GM21576 (cell line): Measurements from ENCODE around the gene DIAPH3.

Experiments used
- ATAC-seq: cut with Tn5 transposase; IDR thresholded peaks from one replicate; pipeline ENCODE4 v1.9.1; 2021; ENCODE audit warnings: mild to moderate bottlenecking, moderate library complexity; ENCODE audit not compliant: unreplicated experiment

The DIAPH3 gene

DNA sequence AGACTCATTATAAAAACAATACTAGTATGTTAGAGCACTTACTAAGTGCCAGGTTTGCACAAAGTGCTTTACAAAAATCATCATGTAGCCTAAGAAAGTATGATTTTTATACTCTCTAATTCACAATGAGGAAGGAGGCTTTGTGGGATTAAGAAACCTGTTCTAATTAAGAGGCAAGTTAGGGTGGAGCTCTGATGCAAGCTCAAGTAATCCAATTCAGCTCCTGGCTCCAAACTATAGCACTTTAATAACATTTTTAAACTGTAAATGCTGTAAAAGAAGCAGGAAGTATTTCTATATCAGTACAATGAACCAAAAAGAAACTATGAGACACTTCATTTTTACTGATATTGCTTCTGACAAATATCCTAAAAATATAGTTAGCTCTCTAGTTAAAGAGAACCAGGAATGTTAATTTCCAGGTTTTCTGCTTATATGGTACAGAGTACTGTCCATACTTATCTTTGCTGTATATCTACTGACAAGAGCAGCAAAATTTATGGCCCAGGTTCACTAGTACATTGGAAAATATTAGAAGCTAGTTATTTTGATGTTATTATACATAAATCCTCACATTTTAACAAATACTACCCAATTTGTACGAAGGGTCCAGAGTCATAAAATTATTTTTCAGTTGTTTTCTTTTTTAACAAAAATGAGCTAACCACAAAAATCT is 482.0 kb downstream of the DIAPH3 start:
- ATAC-seq: no peak

DNA sequence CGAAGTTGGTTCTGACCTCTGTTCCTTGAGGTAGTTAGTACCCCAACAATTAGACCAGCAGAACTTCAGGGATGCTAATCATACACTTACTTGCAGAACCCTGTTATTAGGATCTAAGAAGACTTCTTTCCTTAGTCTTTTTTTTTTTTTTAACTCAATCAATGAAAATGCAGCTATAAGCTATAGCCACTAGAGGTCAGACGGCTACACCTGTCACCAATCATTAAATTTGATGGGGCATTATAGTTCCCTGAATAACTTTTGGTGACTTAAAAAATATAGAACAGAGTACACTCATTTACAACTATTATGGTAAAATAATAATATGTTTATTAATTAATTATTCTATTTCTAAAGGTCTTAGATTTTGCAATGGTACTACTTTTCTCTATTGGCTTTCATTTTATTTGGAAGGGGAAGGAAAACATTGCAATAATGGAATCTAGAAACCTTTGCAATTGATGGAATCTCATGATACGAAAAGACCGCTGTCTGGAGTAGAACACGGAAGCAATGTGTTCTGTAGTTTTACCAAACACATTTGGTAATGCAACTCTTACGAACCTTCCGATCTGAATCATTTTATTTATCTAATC is 483.2 kb downstream of the DIAPH3 start:
- ATAC-seq: peak; percentile 58

DNA sequence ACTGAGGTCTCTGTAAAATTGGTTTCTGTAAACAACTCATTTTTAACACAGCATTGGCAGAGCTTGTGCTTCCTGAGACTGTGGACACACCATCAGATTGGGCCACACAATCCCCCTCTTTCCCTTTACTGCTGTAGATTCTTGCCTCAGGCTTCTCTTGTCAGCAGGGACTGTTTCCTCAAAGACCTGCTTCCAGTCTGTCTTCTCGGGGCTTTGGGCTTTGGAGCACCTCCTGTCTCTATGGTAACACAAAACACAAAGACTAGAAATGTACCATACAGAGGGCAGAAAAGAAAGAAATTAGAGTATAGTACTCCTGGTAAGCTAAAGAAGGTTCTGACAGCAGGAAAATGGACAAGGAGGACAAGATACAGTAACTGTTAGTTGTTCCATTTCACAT is 484.5 kb downstream of the DIAPH3 start:
- no peak for ATAC-seq

DNA sequence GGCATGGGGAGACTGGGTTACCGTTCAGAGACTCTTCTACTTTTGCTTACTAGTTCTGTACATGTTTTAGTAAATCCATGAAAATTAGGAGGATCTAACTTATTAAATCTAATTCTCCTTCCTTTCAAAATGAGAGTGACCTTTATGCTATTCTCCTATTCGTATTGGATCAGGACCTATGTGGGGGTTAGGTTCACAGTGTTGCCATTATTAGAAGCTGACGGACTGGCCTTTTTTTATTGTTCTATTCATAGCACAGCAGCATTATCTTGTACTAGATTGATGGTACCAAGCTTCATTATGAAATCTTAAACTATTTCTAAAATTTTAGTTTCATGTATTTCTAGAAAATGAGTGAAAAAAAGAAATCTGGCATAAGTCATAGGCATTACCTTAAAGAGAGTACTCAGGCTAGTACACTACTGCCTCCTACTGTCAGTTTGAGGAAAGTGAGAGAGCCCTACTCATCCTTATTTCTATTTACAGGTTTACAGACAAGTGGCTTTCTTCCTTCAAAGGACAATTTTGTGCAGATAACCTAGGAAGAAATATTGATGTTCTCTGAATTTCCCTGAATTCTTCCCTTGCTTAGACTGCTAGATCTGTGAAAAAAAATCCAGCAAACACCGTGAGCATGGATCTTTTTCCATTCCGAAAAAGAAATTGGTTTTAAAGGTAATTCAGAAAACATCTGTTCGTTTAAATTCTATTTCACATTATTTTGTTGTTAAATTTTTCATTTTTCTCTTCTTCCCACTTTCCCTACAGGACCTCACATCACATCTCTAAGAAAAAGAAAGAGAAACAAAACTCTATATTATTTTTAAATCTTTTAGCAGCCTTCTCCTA is 485.5 kb downstream of the DIAPH3 start:
- peak; percentile 82 for ATAC-seq

DNA sequence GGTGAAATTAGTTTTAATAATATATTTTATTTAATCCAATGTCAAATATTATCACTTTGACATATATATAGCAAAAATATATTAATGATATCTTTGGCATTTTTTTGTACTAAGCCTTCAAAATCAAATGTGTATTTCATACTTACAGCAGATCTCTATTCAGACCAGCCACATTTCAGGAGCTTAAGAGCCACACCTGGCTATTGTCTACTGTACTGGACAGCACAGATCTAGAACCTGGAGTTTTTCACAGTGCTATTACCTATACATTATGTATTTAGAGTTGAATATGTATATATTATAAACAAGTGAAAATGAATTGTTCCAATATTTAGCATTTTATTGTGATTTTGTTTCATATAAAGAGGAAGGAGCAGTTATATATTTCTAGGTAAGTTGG is 486.3 kb downstream of the DIAPH3 start:
- ATAC-seq: no peak

DNA sequence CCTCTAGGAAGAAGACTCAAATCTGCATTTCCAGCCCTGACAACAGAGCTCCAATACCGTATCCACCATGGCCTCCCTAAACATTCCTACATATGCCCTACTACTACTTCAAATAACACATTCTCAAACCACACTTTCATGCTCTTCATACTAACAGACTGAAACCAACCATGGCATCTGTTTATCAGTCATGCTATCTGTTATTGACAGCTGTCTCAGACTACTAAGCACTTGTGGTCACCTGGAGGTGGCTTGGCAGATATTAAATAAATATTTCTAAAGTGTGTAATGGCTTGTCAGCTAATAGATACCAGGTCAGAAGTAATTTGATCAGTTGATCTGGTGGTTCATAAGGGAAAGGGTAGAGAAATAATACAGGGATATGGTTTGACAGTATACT is 489.1 kb downstream of the DIAPH3 start:
- no peak for ATAC-seq

DNA sequence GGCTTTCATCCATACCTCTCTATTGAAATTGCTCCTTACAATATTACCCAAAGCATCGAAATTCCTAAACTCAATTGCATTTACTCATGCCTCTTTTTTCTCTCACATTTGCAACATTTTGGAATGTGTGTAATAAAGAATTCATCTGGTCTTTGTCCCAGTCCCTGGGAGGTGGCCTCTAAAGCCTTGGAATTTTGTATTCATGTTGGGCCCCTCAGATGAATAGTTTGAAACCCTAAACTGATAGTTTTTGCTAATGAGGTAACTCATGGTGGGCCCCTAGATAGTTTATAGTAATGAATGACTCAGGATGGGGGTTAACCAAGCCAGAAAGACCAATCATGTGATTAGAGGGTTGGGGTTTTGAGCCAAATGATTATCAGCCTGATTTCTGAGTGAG is 490.4 kb downstream of the DIAPH3 start:
- no peak for ATAC-seq

DNA sequence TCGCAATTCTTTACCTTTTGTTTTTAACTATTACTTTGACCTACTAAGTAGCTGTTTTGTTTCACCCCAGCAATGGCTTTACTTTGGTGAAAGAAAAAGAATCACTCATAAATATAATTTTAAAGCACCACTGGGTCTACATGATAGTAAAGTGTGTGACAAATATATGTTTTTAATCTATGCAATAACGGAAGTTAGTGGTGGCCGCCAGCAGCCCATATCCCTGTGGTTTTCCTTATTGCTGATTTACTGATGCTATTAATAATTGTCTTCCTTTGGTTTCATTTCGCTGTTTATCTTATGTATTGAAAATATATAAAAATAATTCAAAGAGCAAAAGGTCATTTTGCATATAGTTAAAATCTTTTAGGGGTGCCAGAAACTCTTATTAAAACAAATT is 491.3 kb downstream of the DIAPH3 start:
- no peak for ATAC-seq

DNA sequence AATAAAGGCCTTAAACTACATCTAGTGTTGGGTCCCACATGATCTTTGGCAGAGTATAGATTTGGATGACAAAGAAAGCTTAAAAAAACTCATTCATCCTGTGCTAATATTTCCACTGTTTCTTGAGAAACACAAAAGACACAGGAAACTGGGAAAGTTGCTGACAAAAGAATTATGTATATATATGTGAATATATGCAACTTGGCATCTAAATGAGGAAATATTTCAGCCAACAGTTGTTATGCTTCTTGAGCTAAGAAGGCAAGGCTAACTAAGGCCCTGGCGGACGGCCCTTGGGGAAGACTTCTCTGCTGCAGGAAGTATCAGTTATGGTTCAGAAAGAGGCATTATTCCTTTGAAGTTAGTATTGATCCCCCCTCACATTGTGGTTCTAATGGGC is 491.8 kb downstream of the DIAPH3 start:
- no peak for ATAC-seq

DNA sequence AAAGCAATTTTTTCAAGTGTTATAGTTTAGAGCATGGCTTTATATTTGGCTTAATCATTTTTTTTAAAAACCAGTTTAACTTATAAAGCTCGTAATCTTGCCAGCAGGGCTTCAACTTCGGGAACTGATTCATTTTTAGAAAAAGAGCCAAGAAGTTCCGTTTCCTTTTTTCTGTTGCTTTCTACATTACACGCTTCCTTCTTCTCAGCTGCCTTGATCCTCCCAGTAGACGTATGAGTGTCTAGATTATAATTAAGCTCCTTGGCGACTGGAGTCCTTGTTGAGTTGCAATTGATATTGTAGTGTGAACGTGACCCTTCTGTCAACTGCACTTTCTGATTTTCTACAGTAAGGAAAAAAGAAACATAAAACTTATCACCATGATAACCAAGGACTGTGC is 497.2 kb downstream of the DIAPH3 start:
- no peak for ATAC-seq

DNA sequence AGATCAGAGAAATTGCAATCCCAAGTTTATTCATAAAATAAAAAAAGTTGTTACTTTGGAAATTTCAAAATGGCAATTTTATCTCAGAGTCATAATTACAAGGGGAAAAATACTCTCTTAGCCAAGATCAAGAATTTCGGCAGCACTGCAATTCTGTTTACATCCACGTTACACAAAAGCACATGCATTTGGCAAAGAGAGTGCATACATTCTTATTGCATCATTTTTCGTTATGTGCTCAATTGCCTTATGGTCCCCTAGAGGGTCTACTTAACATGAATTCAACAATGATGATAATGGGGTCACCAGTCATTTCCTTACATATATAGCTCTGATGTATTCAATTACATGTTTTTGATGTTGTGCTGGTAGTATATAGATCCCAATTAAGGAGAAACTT is 498.0 kb downstream of the DIAPH3 start:
- ATAC-seq: no peak

DNA sequence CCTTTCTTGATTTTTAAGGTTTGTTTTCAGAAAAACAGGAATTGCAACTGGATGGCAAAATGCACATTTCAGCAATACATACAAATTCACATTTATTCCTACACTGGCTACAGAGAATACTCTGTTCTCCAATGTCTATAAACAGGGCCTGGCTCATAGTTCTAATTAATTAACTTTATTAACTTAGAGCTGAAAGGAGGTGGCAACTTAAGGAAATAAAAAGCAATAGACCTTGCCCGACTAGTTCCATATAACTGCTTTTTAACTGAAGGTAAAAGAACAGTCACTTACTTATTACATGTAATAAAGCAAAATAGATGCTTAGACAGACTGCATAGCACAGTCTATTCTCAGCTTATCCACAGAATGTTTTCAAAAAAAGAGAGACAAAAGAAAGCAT is 498.5 kb downstream of the DIAPH3 start:
- ATAC-seq: no peak

DNA sequence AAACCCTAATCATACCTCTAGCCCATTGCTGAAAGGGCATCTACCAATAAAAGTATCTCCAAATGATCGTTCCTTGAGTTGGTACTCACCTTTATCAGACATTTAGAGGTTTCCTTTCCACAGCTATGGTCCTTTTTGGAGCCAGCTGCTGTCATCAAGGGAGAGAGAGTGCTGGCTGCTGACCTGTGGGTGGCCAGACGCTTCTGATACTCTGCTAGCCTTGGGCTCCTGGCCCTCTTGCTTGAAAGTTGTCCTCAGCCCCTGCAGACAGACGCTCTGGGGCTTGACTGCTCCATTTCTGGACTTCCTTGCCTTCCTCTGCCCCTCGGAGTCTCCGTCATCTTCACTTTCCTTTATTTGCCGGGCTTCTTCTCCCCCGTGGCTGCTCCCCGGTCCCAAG is 499.1 kb downstream of the DIAPH3 start:
- ATAC-seq: no peak

DNA sequence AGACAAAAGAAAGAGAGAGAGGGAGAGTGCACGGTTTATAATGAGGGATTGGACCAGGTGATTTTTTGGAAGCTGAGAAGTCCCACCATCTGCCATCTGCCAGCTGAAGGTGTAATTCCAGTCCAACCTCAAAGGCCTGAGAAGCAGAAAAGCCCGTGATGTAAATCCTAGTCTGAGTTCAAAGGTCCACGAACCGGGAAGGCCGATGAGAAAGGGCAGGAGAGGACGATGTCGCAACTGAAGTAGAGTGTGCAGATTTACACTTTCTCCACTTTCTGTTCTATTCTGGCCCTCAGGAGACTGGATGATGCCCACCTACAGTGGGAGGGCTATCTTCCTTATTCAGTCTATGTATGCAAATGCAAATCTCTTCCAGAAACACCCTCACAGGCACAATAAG is 500.0 kb downstream of the DIAPH3 start:
- no peak for ATAC-seq

DNA sequence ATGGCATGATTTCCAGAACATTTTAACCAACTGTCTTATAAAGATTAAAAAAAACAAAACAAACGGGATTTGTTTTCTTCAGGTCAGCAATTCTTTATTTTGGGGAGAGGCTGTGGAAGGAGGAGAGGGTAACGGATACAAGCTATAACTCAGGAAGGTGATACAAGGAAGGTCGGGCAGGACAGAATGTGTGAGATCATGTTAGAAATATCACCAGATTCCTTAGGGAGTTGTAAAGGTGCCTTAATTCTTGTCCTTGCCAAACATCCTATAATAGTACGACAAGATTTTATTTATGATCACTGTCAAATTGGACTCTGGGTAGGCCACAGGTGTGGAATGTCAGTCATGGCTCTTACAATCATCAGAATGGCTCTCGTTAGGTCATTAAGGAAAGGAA is 503.1 kb downstream of the DIAPH3 start:
- ATAC-seq: no peak

DNA sequence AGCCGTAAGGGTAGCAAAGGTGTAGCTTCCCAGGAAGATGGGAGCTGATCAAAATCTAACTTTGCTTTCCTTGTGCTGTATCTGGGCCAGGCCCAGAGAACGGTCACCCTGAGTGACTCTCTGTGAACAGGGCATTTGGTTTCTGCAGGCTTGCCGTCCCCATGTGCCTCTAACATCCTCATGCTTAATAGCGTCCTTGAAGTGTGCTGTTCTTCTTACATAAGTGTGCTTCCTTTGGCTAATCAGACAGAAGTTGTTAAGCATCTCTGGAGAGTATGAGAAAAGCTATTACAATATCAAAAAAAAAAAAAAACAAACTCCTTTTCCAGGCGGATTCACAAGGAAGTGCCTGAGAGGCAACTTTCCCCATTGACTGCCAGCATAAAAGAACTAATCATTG is 503.7 kb downstream of the DIAPH3 start:
- ATAC-seq: no peak

DNA sequence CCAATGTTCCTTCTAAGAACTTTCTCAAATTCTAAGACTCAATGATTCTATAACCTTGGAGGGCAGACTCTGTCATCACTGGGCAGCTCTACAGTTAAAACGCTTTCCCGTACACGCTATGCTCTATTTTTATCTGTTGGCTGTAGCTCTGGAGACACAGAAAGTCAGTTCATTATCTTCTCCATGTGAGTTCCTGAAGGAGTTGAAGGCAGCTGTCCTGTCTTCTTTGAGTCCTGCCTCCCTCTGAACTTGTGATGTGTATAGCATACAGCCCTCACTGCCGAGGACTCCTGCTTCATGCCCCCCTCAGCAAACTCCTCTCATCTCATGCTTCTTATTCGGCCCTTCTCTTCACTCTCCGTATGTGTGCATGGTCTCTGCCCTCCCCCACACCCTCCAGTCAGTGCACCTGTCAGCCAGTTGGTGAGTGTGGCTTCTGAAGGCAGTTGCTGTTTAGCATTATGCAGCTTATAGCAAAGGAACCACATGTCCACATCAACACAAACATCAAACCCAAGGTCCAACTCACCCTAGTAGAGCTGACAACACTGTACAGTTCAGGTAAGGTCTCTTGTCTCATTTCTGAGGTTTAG is 504.9 kb downstream of the DIAPH3 start:
- ATAC-seq: no peak

DNA sequence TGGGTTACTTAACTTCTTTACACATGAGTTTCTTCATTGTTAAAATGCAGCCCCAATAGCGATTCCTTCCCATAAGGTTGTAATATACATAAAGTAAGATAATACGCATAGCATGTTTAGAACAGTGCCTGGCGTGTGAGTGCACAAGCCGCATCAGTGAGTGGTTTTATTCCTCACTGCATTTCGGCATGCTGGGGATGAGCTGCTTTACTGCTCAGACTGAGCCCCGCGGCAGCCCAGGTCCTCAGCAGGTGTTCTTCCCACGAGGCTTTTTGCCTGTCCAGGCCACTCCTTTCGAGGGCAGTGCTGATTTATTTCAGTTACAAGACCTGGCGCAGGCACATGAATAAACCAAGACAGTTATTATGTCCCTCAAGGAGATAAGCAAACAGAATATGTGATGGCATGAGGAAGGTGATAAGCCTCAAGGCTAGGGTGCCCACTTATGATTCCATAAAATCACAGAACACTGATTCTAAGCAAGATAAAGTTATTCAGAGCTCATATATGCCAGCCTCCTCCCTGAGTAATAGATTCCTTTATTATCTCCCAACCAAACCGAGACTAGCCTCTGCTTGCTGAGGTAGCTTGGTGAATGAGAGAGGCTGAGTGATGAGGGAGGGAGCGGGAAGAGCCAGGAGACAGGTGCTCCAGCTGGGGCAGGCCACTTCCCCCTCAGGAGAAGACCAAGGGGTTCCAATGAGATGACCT is 505.5 kb downstream of the DIAPH3 start:
- no peak for ATAC-seq

DNA sequence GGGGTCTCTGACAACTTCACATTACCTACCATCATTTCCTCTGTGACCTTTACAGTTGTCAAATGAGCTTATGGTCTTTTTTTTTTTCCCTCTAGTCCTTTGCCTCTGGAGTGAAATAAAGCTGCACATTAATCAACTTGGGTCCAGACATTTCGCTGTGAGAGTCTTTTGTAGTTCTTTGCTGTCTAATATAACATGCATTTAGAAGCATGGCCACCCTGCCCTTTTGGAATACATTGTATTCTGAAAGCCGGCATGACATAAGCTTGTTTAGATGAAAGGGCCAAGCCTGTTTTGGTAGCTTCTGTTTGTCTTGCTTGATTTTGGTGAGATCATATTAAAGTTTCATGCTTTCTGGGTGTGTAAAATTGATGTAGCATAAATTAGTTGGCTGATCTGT is 509.8 kb downstream of the DIAPH3 start:
- ATAC-seq: no peak

DNA sequence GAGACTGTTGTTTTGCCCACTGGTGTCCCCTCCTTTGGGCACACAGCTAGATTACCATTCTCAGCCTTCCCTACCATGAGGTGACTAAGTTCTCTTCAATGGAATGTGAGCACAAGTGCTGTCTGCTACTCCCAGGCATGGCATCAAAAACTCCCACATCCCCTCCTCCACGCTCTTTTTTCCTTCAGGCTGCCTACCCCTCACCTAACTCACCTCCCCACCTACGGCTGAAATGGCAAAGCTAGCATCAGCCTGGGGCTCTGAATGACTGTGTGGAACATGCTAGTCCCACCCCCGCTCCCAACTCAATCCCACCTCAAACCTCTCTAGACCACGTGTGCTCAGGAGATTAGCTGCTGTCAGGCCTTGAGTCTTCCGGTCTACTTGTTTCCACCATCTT is 512.2 kb downstream of the DIAPH3 start:
- no peak for ATAC-seq
